Testis (tissue), 3 donors: ENCODE data around the gene ITSN2. TPM values are rescaled to one million over a fixed set of nuclear protein-coding genes. Genes with fewer than 3 reads are reported as not detected.

Experiments
- DNase-seq: peaks from one replicate; pipeline ENCODE4 v3.0.0-alpha.2; 2019
- H3K27ac ChIP-seq, 2 donors: fragments of 200-600 bp; sonication (generic); one replicate each; pipeline ENCODE4 v1.5.1; 2019
- H3K27me3 ChIP-seq: fragments of 200-600 bp; sonication (generic); one replicate; pipeline ENCODE4 v1.5.1; 2019
- H3K36me3 ChIP-seq: fragments of 200-600 bp; sonication (generic); one replicate; pipeline ENCODE4 v1.5.1; 2017; ENCODE audit warnings: low read depth; ENCODE audit errors: missing control alignments
- H3K4me1 ChIP-seq: fragments of 200-600 bp; sonication (generic); one replicate; pipeline ENCODE4 v1.5.1; 2019
- H3K4me3 ChIP-seq, 2 donors: fragments of 200-600 bp; sonication (generic); one replicate each; pipeline ENCODE4 v1.5.1; 2017 to 2019
- H3K9me3 ChIP-seq: fragments of 200-600 bp; sonication (generic); one replicate; pipeline ENCODE4 v1.5.1; 2017
- CTCF ChIP-seq, 3 experiments: fragments of 450-650 bp in 2 of 3; fragments of 200-600 bp in 1 of 3; sonication (generic) in 1 of 3; IDR thresholded peaks; one replicate each; pipeline ENCODE4 v1.5.1; 2016 to 2019; ENCODE audit warnings: antibody characterized with exemption in 3 of 3, mild to moderate bottlenecking in 2 of 3, moderate library complexity in 1 of 3
- POLR2A ChIP-seq: fragments of 450-650 bp; IDR thresholded peaks from one replicate; pipeline ENCODE4 v1.6.1; 2017; ENCODE audit warnings: antibody characterized with exemption, mild to moderate bottlenecking, moderate library complexity
- WGBS, 2 donors: methylation state at CpG; one replicate each; pipeline ENCODE4 v1.1.5; 2018; 5-methylcytosine and 5-hydroxymethylcytosine counted together
- intact Hi-C: fragments of 100-400 bp; cut with DNase I; formaldehyde crosslinking; loops from one replicate; pipeline ENCODE4 v1.15.1; 2023; ENCODE audit warnings: low total_unique reads
- polyA plus RNA-seq: library from polyadenylated mRNA; stranded (reverse); fragments of 350-450 nt; fragmentation: Illumina TruSeq; extraction: RNeasy Lipid Tissue Mini Kit (QIAGEN cat#74804); gene quantifications from one replicate; pipeline ENCODE4 v1.2.3, GENCODE V29; 2014; ENCODE audit warnings: low read depth, low replicate concordance; ENCODE audit not compliant: insufficient read depth
- total RNA-seq, 2 donors: library from RNA; depleted of rRNA; stranded (reverse); fragments of >200 nt; gene quantifications; one replicate each; pipeline ENCODE4 v1.2.3, GENCODE V29; 2016

ITSN2 gene
- total and polyA plus RNA-seq, 3 donors from 2014 or later, result 9.1 to 53.8 (median 43.4) TPM

GRCh38 chr2:24181849-24182248, 178.5 kb downstream of the ITSN2 start:
- no peaks in the 10 kb centered on the region for H3K27me3 ChIP-seq
- peaks cover 12% of the 10 kb centered on the region for H3K4me1 ChIP-seq
- peak; percentile 46 for DNase-seq
- TF ChIP-seq POLR2A (no peak), CTCF (IDR thresholded peaks at IDR 0.05) (no peak)
- no peaks in the 10 kb centered on the region for H3K9me3 ChIP-seq
- no peak overlapping the region for H3K27ac ChIP-seq
- intact Hi-C loops, result no loop called here
- no peak overlapping the region for H3K4me3 ChIP-seq
- H3K36me3 ChIP-seq, result no peaks in the 10 kb centered on the region
- WGBS, 2 donors, result 46% methylated on average over 6 of the region's 6 CpGs

GRCh38 chr2:24179683-24180082, 180.7 kb downstream of the ITSN2 start:
- intact Hi-C loops, result no loop called here
- Histone ChIP-seq H3K4me1 (peaks cover 12% of the 10 kb centered on the region), H3K27me3 (no peaks in the 10 kb centered on the region), H3K4me3 (no peak overlapping the region), H3K9me3 (no peaks in the 10 kb centered on the region), H3K36me3 (no peaks in the 10 kb centered on the region), H3K27ac (no peak overlapping the region)
- TF ChIP-seq CTCF (IDR thresholded peaks at IDR 0.05) (no peak), POLR2A (no peak)
- DNase-seq, result no peak

- Histone ChIP-seq H3K27ac (no peak overlapping the region), H3K27me3 (no peaks in the 10 kb centered on the region), H3K4me1 (no peaks in the 10 kb centered on the region), H3K9me3 (no peaks in the 10 kb centered on the region), H3K4me3 (no peak overlapping the region), H3K36me3 (no peaks in the 10 kb centered on the region)
- intact Hi-C loops, result no loop called here
- no peak for DNase-seq
- TF ChIP-seq POLR2A (no peak), CTCF (IDR thresholded peaks at IDR 0.05) (no peak)
- 69 to 73% methylated on average over 1 of the region's 1 CpG for WGBS, 2 donors
Observed at GRCh38 chr2:24176326-24176725, 184.0 kb downstream of the ITSN2 start.

- Histone ChIP-seq H3K4me1 (no peaks in the 10 kb centered on the region), H3K9me3 (no peaks in the 10 kb centered on the region), H3K4me3 (peak overlapping the region; percentile 50 to 63), H3K27ac (peak overlapping the region in 1 of 2 donors; percentile 4), H3K27me3 (no peaks in the 10 kb centered on the region), H3K36me3 (no peaks in the 10 kb centered on the region)
- intact Hi-C loops, result no loop called here
- TF ChIP-seq CTCF (IDR thresholded peaks at IDR 0.05) (no peak), POLR2A (no peak)
- no peak for DNase-seq
- WGBS, 2 donors, result 60 to 69% methylated on average over 17 of the region's 17 CpGs
Observed at GRCh38 chr2:24175631-24176187, 184.6 kb downstream of the ITSN2 start.

GRCh38 chr2:24174851-24175277, 185.5 kb downstream of the ITSN2 start, which contains the start of gene FAM228A:
TSS of gene FAM228A (plus strand) at chr2:24175053. CDS start at chr2:24175481, 428 bp downstream.
- Histone ChIP-seq H3K9me3 (no peaks in the 10 kb centered on the region), H3K36me3 (no peaks in the 10 kb centered on the region), H3K4me1 (no peaks in the 10 kb centered on the region), H3K27ac (peak within 1 kb of the TSS; percentile 24 to 39), H3K27me3 (no peaks in the 10 kb centered on the region), H3K4me3 (peak within 1 kb of the TSS; percentile 50 to 63)
- WGBS, 2 donors, result 36 to 51% methylated on average over 15 to 44 of the region's 46 CpGs
- TF ChIP-seq POLR2A (no peak), CTCF (IDR thresholded peaks at IDR 0.05) (no peak)
- peak; percentile 22 for DNase-seq
- intact Hi-C loops, result no loop called here
